RKO (cell line): ENCODE measurements around the gene SLC26A2.
"Not testable (repeated sequence)": the region's sequence is repeated elsewhere in the genome, so short reads cannot be mapped to it uniquely, and the experiment has no call there.

ENCODE experiments used
- DNase-seq: peaks from one replicate; pipeline ENCODE4 v3.0.0-alpha.2; 2016; ENCODE audit warnings: low spot score

Gene SLC26A2

DNA sequence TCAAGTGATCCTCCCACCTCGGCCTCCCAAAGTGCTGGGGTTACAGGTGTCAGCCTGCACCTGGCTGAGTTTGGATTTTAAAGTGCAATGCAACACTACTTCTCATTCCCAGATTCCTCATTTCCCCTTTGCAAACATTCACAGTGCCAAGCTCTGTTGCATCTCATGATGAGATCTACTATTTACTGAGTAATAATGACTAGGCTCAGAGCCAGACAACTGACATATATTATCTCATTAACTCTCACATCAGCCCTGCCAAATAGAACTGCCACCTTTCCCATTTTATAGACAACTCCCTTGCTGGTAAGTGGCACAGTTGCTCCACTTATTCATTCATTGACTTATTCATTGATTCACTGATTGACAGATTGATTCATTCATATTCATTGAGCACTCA, 22.9 kb upstream of the SLC26A2 start:
- peak; percentile 12 for DNase-seq

DNA sequence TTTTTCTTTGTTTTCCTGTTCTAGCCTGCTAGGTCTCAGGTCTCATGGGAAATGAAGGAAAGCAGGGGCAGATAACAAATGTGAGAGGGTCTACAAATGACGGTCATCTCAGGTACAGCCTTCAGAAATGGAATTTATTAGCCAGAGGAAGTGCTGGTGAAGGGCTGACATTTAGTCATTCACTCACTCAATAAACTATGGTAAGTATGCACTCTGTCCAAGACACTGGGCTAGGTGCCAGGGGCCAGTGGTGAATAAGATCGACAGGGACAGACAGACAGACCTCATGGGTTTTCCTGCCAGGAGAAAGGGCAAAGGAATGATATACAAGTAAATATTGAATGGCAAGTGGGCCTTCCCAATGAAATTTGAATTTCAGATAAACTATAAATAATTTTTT, 22.3 kb upstream of the SLC26A2 start:
- DNase-seq = no peak

DNA sequence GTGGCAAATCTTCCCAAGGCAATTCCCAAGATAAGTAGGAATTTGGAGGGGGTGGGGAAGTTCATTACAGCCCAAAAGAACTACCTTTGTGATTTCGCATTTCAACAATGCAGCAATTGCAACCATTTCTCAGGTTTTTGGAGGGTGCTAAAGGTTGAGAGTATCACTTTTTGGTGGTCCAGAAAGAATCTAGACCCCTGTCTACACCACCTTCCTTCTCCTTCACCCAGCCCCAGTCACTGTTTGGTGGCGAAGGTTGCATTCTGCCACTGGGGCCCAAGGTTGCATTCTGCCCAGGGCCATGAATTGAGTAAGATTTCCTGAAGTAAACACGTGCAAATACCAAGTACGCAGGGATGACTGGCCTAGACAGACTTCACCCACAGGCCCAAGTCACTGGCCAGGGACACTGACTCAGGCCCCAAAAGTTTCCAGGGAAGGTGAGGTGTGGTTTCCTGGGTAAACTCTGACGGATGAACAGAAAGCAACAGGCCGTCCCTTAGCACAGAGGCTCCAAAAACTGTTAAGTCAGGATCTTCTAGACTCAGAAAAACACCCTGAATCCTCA, 21.7 kb upstream of the SLC26A2 start:
- peak; percentile 24 for DNase-seq

- DNase-seq = no peak
These were observed 21.0 kb upstream of the SLC26A2 start for GRCh38 chr5:149939546-149939945.

DNA sequence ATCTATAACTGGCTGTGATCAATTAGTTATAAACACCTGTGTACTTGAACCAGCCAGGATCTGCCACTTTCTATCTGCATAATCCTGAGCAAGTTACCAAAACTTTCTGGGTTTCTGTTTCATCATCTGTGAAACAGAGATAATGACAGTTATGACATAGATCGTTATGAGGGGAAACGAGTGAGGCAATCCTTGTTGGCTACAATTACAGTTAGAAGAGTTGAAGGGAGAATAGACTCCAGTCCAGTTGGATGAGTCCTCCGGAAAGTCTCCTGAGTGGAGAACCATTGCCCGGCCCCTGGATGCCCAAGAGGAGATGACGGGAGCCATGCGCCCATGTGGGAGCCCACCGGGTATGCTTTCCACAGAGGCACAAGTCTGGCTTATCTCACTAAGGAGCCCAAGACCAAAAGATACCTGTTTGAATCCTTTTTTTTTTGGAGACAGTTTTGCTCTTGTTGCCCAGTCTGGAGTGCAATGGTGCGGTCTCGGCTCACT, 20.4 kb upstream of the SLC26A2 start:
- no peak for DNase-seq

DNA sequence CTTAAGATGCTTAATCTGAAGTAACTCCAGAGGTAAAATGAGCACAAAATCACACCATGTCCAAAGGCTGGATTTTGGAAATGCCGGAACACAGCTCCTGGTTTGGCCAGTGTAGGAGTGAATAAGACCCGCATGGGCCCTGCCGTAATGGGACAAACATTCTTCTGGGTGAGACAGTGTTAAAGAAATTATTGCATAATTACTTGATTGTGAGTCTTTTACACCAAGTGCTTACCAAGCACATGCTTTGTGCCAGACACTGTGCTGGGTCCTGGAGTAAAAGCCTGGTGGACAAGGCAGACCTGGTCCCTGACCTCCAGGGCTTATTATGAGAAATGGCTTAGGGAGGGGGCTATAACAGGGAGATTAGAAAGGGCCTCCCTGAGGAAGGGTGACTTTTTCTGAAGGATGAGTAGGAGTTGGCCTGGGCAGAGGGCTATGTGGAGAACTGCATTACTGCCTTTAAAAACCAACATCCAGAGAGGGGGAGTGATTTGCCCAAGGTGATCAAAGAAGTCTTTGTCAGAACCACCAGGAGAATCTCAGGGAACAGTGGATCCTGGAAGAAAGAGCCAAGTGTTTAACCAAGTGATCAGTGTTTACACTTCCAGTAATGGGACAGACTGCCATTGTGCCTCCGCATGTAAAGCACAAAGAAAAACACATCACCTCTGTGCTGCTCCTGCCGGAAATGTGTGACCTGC, 19.5 kb upstream of the SLC26A2 start:
- no peak for DNase-seq

DNA sequence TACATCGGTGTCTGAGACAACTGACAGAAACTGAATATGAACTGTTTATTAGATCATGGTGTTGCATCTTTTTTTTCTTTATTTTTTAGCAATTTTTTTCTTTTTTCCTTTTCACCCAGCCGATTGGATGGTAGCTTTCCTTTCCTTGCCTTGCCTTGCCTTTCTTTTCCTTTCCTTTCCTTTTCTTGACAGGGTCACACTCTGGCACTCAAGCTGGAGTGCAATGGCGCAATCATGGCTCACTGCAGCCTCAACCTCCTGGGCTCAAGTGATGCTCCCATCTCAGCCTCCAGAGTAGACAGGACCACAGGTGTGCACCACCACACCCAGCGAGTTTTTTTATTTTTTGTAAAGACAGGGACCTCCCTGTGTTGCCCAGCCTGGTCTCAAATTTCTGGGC, 18.8 kb upstream of the SLC26A2 start:
- DNase-seq = no peak

DNA sequence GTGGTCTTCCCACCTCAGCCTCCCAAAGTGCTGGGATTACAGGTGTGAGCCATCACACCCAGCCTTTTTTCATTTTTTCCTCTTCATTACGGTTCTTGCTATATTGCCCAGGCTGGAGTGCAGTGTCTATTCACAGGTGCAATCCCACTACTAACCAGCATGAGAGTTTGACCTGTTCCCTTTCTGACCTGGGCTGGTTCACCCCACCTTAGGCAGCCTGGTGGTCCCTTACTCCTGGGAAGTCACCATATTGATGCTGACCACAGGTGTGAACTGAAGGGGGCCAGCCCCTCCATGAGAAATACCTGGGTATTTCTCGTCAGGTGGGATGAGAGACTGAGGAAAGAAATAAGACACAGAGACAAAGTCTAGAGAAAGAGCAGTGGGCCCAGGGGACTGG, 18.4 kb upstream of the SLC26A2 start:
- DNase-seq = no peak

DNA sequence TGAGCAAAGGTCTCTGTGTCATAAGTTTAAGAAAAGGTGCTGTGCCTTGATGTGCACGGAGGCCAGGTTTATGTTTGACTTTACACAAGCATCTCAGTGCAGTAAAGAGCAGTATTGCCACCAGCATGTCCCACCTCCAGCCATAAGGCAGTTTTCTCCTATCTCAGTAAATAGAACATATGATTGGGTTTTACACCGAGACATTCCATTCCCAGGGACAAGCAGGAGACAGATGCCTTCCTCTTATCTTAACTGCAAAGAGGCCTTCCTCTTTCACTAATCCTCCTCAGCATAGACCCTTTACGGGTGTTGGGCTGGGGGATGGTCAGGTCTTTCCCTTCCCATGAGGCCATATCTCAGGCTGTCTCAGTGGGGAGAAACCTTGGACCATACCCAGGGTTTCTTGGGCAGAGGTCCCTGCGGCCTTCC, 17.8 kb upstream of the SLC26A2 start:
- DNase-seq = not testable (repeated sequence)

DNA sequence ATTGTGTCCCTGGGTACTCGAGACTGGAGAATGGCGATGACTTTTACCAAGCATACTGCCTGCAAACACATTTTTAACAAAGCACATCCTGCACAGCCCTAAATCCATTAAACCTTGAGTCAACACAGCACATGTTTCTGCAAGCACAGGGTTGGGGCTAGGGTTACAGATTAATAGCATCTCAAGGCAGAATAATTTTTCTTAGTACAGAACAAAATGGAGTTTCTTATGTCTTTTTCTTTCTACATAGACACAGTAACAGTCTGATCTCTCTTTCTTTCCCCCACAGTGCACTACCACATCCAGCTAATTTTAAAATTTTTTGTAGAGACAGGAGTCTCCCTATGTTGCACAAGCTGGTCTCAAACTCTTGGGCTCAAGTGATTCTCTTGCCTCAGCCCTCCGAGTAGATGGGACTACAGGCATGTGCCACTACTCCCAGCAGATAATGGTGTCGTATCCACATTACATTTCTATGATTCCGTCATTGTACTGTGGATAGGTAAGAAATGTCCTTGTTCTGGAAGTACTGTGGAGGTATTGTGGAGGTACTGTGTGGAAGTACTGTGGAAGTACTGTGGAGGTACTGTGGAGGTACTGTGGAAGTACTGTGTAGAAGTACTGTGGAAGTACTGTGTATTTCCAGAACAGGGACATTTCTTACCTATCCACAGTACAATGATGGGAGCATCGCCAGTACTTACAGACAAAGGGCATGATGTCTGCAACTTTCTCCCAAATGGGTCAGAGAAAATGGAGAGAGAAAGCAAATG, 17.2 kb upstream of the SLC26A2 start:
- DNase-seq = not testable (repeated sequence)

GRCh38 chr5:149944666-149945065, 15.9 kb upstream of the SLC26A2 start, which contains the start of gene PDE6A:
Gene PDE6A (minus strand): TSS chr5:149944793. CDS start chr5:149944673, 120 bp downstream.
- DNase-seq = no peak

DNA sequence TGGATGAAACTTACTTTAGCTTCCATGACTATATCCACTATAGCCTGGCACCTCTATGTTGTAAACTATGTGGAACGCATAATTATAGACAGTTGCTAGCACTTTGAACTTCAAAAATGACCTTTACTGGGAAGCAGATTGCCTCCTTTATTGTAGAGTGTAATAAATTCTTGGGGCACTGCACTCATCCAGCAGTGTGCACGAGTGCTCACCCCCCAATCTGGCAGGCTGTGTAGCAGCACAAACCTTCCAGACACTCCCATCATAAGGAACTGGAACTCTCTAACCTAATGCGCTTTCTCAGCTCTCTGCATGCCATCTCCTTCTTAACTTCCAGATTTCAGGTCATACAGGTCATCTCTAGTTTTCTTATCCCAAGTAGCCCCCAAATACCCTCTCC, 14.4 kb upstream of the SLC26A2 start:
- DNase-seq = no peak

DNA sequence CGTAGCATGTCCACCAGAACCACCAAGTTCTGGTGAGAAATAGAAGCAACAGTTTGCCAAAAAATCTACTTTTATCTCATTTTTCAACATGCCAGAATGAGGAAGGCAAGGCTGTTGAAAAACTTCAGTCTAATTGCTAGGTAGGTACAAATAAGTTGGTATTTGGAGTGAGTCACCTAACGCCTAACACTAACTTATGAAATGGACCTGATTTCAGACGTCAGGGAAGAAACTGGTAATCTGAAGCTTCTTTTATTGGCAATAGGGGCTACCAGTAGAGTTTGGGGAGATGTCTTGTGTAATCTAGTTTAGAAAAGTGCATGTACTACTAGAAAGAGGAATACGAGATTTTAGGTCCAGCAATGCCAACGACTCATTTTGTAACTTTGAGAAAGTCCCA, 11.6 kb upstream of the SLC26A2 start:
- no peak for DNase-seq

DNA sequence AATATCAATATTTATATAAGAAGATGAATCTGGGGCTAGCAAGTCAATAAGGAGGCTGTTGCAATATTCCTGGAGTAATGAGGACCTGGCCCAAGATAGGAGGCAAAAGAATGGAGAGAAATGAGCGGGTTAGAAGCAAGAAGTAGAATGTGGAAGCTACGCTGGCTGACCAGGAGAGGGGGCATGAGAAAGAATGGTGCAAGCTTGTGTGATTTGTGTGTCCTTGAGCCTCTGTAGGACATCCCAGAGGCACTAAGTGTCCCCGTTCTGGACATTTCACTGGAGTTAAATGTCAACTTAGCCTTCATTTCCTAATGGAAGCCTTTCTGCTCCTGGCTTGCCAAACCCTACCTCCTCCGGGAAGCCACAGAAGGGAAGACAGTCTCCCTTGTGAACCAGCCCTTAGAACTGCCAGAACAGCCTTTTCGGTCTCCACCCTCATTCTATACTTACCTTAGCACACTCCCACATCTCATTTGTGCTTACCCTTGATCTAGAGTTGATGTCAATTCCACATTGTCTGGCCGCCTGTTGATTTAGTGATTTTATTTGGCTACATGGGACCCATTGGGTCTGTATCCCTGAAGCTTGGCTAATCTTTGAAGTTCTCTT, 9.3 kb upstream of the SLC26A2 start:
- no peak for DNase-seq

- DNase-seq = no peak
These were observed 7.0 kb upstream of the SLC26A2 start for GRCh38 chr5:149953436-149954121.

DNA sequence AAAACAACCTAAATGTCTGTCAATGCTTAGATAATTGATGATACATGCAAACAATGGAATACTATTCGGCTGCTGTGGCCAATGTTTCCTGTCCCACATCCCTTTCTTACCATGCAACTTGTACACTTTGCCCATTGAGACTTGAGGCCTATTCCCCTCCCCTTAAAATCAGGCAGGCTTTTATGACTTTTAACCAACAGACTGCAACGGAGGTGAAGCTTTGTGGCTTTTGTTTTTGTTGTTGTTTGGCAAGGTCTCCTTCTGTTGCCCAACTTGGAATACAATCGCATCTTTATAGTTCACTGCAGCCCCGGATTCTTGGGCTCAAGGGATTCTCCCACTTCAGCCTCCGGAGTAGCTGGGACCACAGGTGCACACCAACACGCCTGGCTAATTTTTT, 5.8 kb upstream of the SLC26A2 start:
- no peak for DNase-seq

- no peak for DNase-seq
These were observed 3.9 kb upstream of the SLC26A2 start for GRCh38 chr5:149956685-149957084.

DNA sequence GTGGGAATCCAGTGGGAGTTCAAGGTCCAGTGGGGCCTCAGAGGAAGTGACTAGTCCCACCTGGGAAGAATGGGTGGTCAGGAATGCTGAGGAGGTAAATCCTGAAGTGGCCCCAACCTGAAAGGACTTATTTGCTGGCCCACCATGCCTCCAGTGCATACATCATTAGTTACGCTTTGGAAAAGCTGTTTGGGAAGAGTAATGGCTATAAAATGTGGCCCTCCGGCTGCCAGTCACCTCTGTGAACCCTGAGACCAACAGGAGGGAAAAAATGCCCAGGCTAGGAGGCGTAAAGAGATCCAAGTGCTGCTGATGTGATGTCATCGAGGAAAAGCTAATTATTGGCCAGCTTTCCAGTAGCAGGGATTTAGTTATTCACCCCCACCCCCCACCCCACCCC, 2.7 kb upstream of the SLC26A2 start:
- no peak for DNase-seq

- peak; percentile 94 for DNase-seq
These were observed 937 bp upstream of the SLC26A2 start for GRCh38 chr5:149959406-149960236.

DNA sequence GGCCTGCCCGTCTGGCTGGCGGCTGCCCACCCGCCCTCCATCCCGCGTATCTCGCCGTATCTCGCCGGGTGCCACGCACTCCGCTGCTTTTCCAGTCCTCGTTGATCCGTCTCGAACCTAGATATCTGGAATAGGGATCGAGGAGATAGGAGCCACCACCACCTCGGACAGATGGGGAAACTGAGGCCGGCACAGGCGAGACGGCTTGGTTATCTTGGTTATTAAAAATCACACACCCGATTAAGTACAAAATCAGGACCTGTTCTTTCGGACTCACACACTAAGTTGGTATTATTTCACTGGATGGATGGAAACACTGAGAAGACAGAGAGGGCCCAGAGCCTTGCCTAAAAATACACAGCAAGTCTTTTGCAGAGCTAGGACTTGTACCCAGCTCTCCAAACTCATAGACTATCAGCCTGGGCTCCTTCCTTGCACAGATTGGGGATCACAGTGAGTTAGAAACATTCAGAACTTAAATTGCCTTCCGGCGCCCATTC, 678 bp downstream of the SLC26A2 start:
- peak; percentile 19 for DNase-seq

- DNase-seq = peak; percentile 60
These were observed 1.4 kb downstream of the SLC26A2 start for GRCh38 chr5:149961957-149962409.
